Measurements from ENCODE around the gene PLEKHG4B. TPM values are rescaled to one million over a fixed set of nuclear protein-coding genes. Genes with fewer than 3 reads are reported as not detected.

The PLEKHG4B gene
- total RNA-seq, 1 experiment from 2014 or later, result 2.3 TPM

GRCh38 chr5:129148-129547 is 37.2 kb downstream of the PLEKHG4B start:
- DNase-seq (ENCODE audit: low read depth), result no peak

- DNase-seq (ENCODE audit: low read depth), result peak; percentile 87
Observed at GRCh38 chr5:129820-130219, 37.9 kb downstream of the PLEKHG4B start.

GRCh38 chr5:130601-131131 is 38.7 kb downstream of the PLEKHG4B start:
- no peak for DNase-seq (ENCODE audit: low read depth)

GRCh38 chr5:136901-137300 is 44.9 kb downstream of the PLEKHG4B start:
- DNase-seq (ENCODE audit: low read depth), result no peak

GRCh38 chr5:137741-138140 is 45.8 kb downstream of the PLEKHG4B start:
- DNase-seq (ENCODE audit: low read depth), result no peak

- no peak for DNase-seq (ENCODE audit: low read depth)
Observed at GRCh38 chr5:138936-139335, 47.0 kb downstream of the PLEKHG4B start.

GRCh38 chr5:139579-140442 is 47.8 kb downstream of the PLEKHG4B start:
- DNase-seq (ENCODE audit: low read depth), result no peak

- DNase-seq (ENCODE audit: low read depth), result no peak
Observed at GRCh38 chr5:140443-140829, 48.5 kb downstream of the PLEKHG4B start.

- no peak for DNase-seq (ENCODE audit: low read depth)
Observed at GRCh38 chr5:141211-141610, 49.2 kb downstream of the PLEKHG4B start.

- DNase-seq (ENCODE audit: low read depth), result no peak
Observed at GRCh38 chr5:141761-142160, 49.8 kb downstream of the PLEKHG4B start.

- DNase-seq (ENCODE audit: low read depth), result no peak
Observed at GRCh38 chr5:142246-142810, 50.4 kb downstream of the PLEKHG4B start.

GRCh38 chr5:143041-143440 is 51.1 kb downstream of the PLEKHG4B start:
- no peak for DNase-seq (ENCODE audit: low read depth)

- DNase-seq (ENCODE audit: low read depth), result no peak
Observed at GRCh38 chr5:144941-145340, 53.0 kb downstream of the PLEKHG4B start.

GRCh38 chr5:145585-146323 is 53.8 kb downstream of the PLEKHG4B start:
- DNase-seq (ENCODE audit: low read depth), result no peak

- no peak for DNase-seq (ENCODE audit: low read depth)
Observed at GRCh38 chr5:147751-148150, 55.8 kb downstream of the PLEKHG4B start.

- peak; percentile 73 for DNase-seq (ENCODE audit: low read depth)
Observed at GRCh38 chr5:149745-150485, 57.9 kb downstream of the PLEKHG4B start.

- no peak for DNase-seq (ENCODE audit: low read depth)
Observed at GRCh38 chr5:150746-151145, 58.8 kb downstream of the PLEKHG4B start.

- DNase-seq (ENCODE audit: low read depth), result no peak
Observed at GRCh38 chr5:152077-152476, 60.1 kb downstream of the PLEKHG4B start.

GRCh38 chr5:153256-153655 is 61.3 kb downstream of the PLEKHG4B start:
- DNase-seq (ENCODE audit: low read depth), result peak; percentile 88

- DNase-seq (ENCODE audit: low read depth), result peak; percentile 58
Observed at GRCh38 chr5:154236-154635, 62.3 kb downstream of the PLEKHG4B start.

- peak; percentile 70 for DNase-seq (ENCODE audit: low read depth)
Observed at GRCh38 chr5:154826-155225, 62.9 kb downstream of the PLEKHG4B start.

Data from RPMI7951 (cell line).